ENCODE measurements around the gene FBXL7.

FBXL7 gene

DNA sequence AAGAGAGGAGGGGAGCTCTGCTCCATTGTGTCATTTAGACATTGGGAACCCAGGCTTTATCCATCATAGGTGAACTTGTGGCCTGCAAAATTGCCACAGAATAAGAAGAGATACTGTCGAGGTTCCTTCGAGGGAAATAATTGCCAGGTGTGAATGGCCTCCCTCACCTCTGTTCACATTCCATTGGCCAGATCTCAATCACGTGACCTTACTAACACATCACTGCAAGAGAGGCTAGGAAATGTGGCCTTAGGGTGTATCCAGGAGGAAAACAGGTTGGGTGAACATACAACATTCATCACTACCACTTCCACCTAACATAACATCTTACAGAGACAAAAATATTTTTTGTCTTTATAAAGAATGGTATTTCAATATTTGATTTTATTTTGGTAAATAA, 182.1 kb downstream of the FBXL7 start:
- DNase-seq (ENCODE audit: insufficient read length, low spot score) (no peak), FAIRE-seq (no peak)
- no peak for TF ChIP-seq POLR2A (IDR thresholded peaks at IDR 0.05; ENCODE audit: low read depth, low read length)

DNA sequence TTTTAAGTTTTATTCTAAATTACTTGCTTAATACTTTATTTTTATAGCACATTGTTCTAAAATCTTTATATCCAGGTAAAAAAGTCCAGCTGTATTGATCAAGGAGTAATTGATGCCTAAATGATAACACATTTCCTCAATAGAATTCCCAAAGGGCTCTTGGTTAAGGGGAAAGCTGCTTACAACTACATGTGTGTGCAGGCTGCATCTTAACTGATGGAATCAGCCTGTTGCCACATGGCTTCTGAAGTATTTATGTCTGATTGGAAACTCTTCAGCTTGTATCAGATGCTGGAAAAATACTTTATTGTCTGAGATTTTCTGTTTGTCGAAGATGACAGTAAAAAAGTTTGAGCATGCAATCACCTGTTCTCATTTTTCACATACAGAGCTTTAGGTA, 182.6 kb downstream of the FBXL7 start:
- FAIRE-seq (peak; percentile 41), DNase-seq (ENCODE audit: insufficient read length, low spot score) (no peak)
- no peak for TF ChIP-seq POLR2A (IDR thresholded peaks at IDR 0.05; ENCODE audit: low read depth, low read length)

DNA sequence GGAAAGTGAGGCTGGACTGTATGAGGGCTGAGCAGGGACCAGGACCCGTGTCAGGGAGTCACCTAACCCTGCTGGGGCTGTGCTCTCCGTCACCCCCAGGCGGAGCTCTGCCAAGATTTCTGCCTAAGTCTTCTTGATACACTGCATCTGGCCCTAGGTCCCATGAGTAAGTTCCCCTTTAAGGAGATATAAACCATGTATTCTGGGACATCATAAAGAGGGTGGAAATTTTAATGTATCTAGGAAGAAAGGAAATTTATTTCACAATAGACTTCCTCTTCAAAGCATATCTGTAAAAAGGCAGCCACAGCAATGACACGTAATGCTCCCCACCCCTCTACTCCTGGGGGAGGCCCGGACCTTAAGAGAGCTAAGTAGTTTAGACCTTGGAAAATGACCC, 183.4 kb downstream of the FBXL7 start:
- DNase-seq (ENCODE audit: insufficient read length, low spot score): no peak
- FAIRE-seq: no peak
- TF ChIP-seq POLR2A (IDR thresholded peaks at IDR 0.05; ENCODE audit: low read depth, low read length): no peak

DNA sequence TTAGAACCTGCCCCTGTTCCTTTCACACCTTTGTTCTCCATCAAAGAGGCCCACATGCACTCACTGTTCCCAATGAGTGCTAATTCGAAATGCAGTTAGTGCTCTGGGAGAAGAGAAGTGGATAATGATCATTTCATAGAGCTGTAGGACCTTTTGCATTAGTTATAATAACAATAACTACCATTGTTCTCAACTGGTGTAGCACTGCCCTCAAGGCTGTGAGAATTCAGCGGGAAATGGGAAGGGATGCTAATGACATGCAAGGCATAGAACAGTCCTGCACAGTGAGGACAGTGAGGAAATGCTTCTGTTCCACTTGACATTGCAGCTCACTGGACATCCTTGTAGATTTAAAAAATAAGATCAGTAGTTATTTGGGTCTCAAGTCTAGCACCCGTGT, 187.4 kb downstream of the FBXL7 start:
- FAIRE-seq (no peak), DNase-seq (ENCODE audit: insufficient read length, low spot score) (no peak)
- TF ChIP-seq POLR2A (IDR thresholded peaks at IDR 0.05; ENCODE audit: low read depth, low read length): no peak

DNA sequence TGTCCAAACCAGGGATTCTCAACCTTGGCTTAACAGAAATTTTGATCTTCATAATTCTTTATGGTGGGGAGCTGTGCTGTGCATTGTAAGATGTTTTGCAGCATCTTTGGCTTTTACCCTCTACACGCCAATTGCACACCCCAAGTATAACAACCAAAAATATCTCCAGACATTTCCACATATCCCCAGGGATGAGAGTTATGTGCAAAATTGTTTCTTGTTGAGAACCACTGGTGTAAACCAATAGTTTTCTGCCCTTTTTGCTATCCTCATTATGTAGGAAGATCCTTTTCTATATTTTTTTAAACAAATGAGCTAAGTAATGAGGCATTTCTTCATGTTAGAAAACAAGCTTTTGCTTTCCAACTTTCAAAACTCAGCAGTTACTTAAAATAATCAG, 189.9 kb downstream of the FBXL7 start:
- DNase-seq (ENCODE audit: insufficient read length, low spot score): no peak
- TF ChIP-seq POLR2A (IDR thresholded peaks at IDR 0.05; ENCODE audit: low read depth, low read length): no peak
- FAIRE-seq: no peak

DNA sequence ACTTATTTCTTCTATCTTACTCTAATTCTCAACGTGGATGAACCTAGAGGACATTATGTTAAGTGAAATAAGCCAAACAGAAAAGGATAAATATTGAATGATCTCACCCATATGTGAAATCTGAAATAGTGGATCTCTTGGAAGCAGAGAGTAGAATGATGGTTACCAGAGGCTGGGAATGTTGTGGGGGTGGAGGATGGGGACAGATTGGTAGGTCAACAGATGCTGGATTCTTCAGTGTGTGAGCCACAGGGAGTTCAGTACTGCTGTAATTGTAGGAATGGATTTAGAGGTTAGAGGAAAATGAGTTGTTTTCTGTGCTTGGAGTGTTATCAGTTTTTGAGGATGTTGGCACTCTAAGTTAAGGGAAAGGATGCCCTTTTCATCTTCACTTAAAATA, 190.6 kb downstream of the FBXL7 start:
- no peak for TF ChIP-seq POLR2A (IDR thresholded peaks at IDR 0.05; ENCODE audit: low read depth, low read length)
- no peak for DNase-seq (ENCODE audit: insufficient read length, low spot score)
- FAIRE-seq: no peak

DNA sequence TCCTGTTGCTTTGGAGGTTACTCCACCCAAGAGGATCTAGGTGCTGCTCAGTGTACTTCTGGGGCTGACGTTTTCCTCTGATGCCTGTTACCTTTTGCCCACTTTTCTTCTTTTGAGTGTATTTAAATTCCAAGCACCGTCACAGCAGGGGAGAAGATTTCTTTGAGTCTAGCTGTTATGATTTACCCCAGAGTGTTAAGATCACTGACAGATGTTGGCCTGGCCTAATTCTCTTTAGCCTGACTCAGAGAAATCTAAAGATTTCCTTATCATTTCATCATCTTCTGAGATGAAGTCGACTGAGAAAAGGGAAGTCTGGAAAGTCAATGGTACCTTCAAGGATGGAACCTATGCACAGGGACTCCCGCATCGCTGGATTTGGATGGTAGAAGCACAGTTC, 191.5 kb downstream of the FBXL7 start:
- TF ChIP-seq POLR2A (IDR thresholded peaks at IDR 0.05; ENCODE audit: low read depth, low read length): no peak
- no peak for DNase-seq (ENCODE audit: insufficient read length, low spot score)
- no peak for FAIRE-seq

DNA sequence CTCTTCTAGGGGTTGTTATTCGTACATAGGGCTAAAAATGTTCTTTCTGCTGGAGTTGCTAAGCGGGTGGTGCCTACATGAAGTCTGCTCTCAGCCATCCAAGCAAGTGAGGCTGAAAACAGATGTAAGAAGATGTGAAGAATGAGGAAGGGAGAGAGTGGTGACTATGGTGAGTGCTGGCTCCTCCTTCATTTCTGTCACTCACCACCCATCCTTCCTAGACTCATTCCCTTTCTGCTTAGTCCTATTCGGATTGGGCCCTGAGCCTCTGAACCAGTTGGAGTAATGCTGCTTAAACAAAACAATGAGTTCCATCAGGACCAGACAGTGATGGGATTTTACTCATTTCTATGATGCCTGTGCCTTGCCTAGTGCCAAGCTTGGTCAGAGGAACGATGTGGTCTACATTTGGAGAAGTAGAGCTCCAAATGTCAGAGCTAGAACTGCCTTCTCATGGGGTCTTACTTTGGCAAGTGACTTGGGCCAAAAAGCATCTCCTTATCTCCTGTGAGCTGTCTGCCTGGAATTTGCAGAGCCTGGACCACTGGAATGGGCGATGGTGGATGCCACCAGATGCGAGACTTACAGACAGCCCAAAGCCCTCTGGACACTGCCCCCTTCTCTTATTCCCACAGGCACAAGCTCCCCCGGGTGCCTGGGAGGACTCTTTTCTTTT, 192.9 kb downstream of the FBXL7 start:
- FAIRE-seq (no peak), DNase-seq (ENCODE audit: insufficient read length, low spot score) (no peak)
- TF ChIP-seq POLR2A (IDR thresholded peaks at IDR 0.05; ENCODE audit: low read depth, low read length): no peak

DNA sequence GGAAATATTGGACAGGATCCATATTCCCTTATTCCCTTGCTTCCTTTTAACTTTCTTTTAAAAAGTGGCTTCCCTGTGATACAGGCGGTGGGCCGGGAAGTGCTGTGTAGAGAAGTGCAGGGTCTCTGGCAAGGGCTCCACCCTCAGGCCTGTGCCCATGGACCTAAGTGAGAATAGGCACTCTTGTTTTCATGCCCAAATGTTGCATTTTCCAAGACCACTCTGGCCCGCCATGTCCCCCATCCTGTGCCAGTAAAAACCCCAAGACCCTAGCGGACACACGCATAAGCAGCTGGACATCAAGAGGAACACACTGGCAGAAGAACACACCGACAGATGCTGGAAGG, 193.4 kb downstream of the FBXL7 start:
- DNase-seq (ENCODE audit: insufficient read length, low spot score): no peak
- no peak for TF ChIP-seq POLR2A (IDR thresholded peaks at IDR 0.05; ENCODE audit: low read depth, low read length)
- no peak for FAIRE-seq

DNA sequence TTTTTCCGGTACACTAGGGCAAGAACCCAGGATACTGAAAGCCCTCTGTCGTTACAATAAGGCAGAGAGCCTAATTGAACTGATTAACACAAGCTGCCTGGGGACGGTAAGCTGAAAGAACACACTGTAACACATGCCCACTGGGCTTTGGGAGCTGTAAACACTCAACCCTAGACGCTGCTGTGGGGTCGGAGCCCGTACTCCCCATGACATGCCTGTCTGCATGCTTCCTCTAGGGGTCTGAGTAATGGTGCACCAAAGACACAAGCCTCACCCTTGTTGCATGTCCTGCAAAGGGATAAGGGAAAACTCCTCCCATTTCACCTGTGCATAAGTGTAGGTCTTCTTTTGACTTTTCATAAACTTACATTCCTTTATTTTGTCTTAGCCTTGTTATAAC, 194.0 kb downstream of the FBXL7 start:
- FAIRE-seq: no peak

DNA sequence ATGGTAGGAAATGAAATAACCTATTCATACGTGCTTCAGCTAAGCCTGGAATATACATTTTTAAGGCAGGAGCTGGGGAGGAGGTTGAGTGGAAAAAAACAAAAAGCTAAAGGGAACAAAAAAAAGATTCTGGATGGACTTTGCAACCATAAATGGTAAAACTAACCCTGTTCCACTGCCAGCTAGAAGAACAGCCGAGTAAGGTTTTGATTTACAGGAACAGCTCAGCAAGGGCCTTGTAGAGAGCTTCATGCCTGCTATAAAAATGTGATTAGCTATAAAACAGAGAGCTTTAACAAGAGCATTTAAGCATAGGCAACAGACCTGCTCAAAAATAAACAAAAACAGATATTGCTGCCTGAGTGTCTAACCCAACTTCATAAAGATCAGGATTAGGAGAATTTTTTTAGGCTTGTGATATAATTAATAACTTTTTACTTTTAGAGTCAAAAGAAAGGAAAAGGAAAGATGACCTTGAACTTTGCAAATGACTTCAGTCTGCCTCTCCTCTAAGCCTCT, 194.8 kb downstream of the FBXL7 start:
- no peak for TF ChIP-seq POLR2A (IDR thresholded peaks at IDR 0.05; ENCODE audit: low read depth, low read length)
- no peak for DNase-seq (ENCODE audit: insufficient read length, low spot score)
- FAIRE-seq: no peak

More for the DNA sequence above, 194.0 kb downstream of the FBXL7 start:
- DNase-seq (ENCODE audit: insufficient read length, low spot score): no peak
- TF ChIP-seq POLR2A (IDR thresholded peaks at IDR 0.05; ENCODE audit: low read depth, low read length): no peak

DNA sequence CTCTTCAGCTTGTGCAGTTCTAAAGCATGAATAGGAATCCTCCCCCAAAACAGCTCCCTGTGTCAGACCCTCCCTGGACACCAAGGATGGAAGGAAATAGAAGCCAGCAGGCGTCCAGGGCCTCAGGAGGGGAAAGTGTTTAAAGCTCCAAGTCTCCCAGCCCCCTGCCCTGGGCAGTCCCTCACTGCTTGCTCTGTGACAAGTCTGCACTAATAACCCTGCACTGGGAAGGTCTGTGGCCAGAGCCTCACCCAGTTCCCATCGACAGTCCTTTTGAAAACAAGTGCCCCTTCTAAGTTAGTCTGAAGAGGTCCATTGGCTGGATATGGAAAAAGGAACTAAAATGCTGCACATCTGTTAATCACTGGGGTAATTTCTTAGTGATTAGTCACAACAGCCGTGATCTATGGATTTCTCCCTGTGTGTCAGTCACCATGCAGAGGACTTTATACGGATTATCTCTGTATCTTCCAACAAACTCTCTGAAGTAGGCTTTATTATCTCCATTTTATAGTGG, 195.3 kb downstream of the FBXL7 start:
- no peak for DNase-seq (ENCODE audit: insufficient read length, low spot score)
- FAIRE-seq: no peak
- no peak for TF ChIP-seq POLR2A (IDR thresholded peaks at IDR 0.05; ENCODE audit: low read depth, low read length)

DNA sequence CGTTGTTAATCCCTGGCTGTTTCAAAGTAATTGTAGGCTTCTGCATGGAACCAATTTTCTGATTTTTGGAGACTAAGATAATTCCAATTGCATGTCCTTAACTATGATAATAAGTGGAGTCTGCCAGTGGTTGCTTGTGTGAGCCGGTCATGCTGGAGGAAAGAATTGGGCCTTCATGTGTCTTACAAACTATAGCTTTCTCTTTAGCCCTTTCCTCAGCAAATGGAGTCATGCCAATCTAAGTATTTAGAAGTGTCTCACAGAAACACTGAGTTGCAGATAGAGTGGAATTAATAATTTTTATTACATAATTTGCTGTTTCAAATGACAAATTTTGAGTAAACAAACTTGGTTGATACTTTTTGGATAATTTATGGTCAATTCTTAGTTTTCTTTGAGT, 200.4 kb downstream of the FBXL7 start:
- FAIRE-seq: no peak
- TF ChIP-seq POLR2A (IDR thresholded peaks at IDR 0.05; ENCODE audit: low read depth, low read length): no peak
- DNase-seq (ENCODE audit: insufficient read length, low spot score): no peak

DNA sequence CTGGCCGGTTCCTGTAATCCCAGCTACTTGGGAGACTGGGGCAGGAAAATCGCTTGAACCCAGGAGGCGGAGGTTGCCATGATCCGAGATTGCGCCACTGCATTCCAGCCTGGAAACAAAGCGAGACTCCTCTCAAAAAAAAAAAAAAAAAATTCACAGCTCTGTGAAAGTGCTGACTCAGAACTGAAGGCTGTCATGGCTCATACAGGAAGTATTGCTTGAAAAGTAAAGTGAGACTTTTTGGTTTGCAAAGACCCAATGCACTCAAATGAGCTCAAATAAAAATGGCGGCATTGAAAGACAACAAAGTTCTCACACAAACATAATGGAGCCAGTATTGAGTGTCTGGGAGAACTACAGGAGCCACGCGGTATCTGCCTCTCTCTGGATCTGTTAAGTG, 202.1 kb downstream of the FBXL7 start:
- peak; percentile 23 for DNase-seq (ENCODE audit: insufficient read length, low spot score)
- peak; percentile 96 for FAIRE-seq
- TF ChIP-seq POLR2A (IDR thresholded peaks at IDR 0.05; ENCODE audit: low read depth, low read length): no peak

DNA sequence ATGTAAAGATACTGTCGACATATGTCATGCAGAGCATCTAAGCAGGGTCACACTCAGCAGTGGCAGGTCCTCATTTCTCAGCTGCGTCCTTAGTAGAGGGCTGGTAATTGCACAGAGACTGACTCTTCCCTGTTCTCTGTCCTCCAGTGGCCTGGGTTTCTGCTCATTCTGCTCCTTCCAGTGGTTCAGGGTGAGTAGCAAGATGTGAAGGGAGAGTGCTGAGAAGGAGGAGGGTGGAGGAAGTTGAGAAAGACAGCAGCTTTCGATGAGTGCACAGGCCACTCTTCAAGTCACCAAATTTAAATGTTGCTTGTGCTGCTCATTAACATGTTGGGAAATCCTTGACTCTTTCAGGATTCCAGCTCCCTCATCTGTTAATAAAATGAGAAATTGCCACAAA, 203.9 kb downstream of the FBXL7 start:
- no peak for TF ChIP-seq POLR2A (IDR thresholded peaks at IDR 0.05; ENCODE audit: low read depth, low read length)
- DNase-seq (ENCODE audit: insufficient read length, low spot score): no peak
- FAIRE-seq: no peak

Measured in H54 (cell line).